A673 (cell line): ENCODE results near the gene TPI1. TPM values are rescaled to one million over a fixed set of nuclear protein-coding genes. Genes with fewer than 3 reads are reported as not detected.
A peak's percentile ranks its signal among the peaks of the same experiment; 100 is the strongest.
"Not testable (repeated sequence)": the region's sequence is repeated elsewhere in the genome, so short reads cannot be mapped to it uniquely, and the experiment has no call there.

ENCODE experiments used
- BruUV-seq: library from RNA; stranded (reverse); fragments of 400-500 nt; replicated peaks from 2 replicates; lab custom pipeline; 2021; lab: Mats Ljungman, UMichigan
- CTCF ChIA-PET: fragments of 300-600 bp; sonication (Branson Sonifier 250); formaldehyde crosslinking; loops from one replicate; lab custom pipeline; 2022; ENCODE audit warnings: antibody characterized with exemption; lab: Charles Lee
- POLR2A ChIA-PET: fragments of 300-600 bp; sonication (Branson Sonifier 250); formaldehyde crosslinking; loops from one replicate; lab custom pipeline; 2022; ENCODE audit warnings: antibody characterized with exemption; ENCODE audit not compliant: low non-redundant PET; lab: Charles Lee
- DNase-seq: peaks from one replicate; pipeline ENCODE4 v3.0.0-alpha.2; 2015; ENCODE audit warnings: low spot score
- H3K27ac ChIP-seq: fragments of 200-600 bp; sonication (generic); 2 replicates; pipeline ENCODE4 v1.5.1; 2016; ENCODE audit warnings: mixed run types, low read depth, mild to moderate bottlenecking, mixed read lengths, antibody characterized with exemption, low read length; ENCODE audit not compliant: poor library complexity, severe bottlenecking
- H3K27me3 ChIP-seq: fragments of 200-600 bp; sonication (generic); replicated peaks from 2 replicates; pipeline ENCODE4 v1.6.1; 2017; ENCODE audit warnings: mixed run types, low read depth, mild to moderate bottlenecking, mixed read lengths, antibody characterized with exemption, low read length; ENCODE audit not compliant: insufficient read depth, poor library complexity
- H3K36me3 ChIP-seq: fragments of 200-600 bp; sonication (generic); 2 replicates; pipeline ENCODE4 v1.6.1; 2016; ENCODE audit warnings: mixed run types, mild to moderate bottlenecking, mixed read lengths, antibody characterized with exemption, low read length; ENCODE audit not compliant: insufficient read depth, poor library complexity, severe bottlenecking
- H3K4me1 ChIP-seq: fragments of 200-600 bp; sonication (generic); 2 replicates; pipeline ENCODE4 v1.6.1; 2017; ENCODE audit warnings: mixed run types, mild to moderate bottlenecking, mixed read lengths, antibody characterized with exemption, low read length; ENCODE audit not compliant: insufficient read depth, poor library complexity, severe bottlenecking
- H3K4me3 ChIP-seq: fragments of 200-600 bp; sonication (generic); 2 replicates; pipeline ENCODE4 v1.5.1; 2016; ENCODE audit warnings: low read depth, mixed run types, mild to moderate bottlenecking, mixed read lengths, low read length; ENCODE audit not compliant: poor library complexity, severe bottlenecking
- H3K9me3 ChIP-seq: fragments of 200-600 bp; sonication (generic); 2 replicates; pipeline ENCODE4 v1.6.1; 2016; ENCODE audit warnings: mixed run types, low read depth, mild to moderate bottlenecking, mixed read lengths, antibody characterized with exemption, low read length; ENCODE audit not compliant: poor library complexity, severe bottlenecking
- CTCF ChIP-seq: fragments of 300-800, 200-600 bp; sonication (generic); conservative IDR thresholded peaks from 2 replicates; pipeline ENCODE4 v1.5.1; 2017; ENCODE audit warnings: low read depth, mild to moderate bottlenecking, antibody characterized with exemption, low read length, moderate library complexity, mixed read lengths
- EZH2 ChIP-seq: fragments of 200-600 bp; sonication (generic); IDR thresholded peaks from 2 replicates; pipeline ENCODE4 v1.6.1; 2017; ENCODE audit warnings: borderline replicate concordance, low read depth, mild to moderate bottlenecking, mixed read lengths, antibody characterized with exemption, low read length; ENCODE audit not compliant: poor library complexity, severe bottlenecking
- intact Hi-C: fragments of 100-400 bp; cut with micrococcal nuclease; formaldehyde crosslinking; loops from one replicate; pipeline ENCODE4 v1.10.0; 2022; ENCODE audit not compliant: unreplicated experiment
- total RNA-seq: library from RNA; stranded (reverse); gene quantifications from 2 replicates; pipeline ENCODE4 v1.2.3, GENCODE V29; 2021

Gene TPI1
- total RNA-seq, 1 experiment from 2014 or later = 1,277 TPM

- intact Hi-C loops = loop anchor here (2.0 kb wide), 1 partner anchor 18 kb away; the partner anchor contains the start of gene SPSB2
- CTCF ChIA-PET = interaction anchor here (0.6 to 1.4 kb wide), 8 partner anchors 12 to 74 kb away, joined by 3 to 6 read pairs (median 4); partner anchors contain the start of genes SPSB2 and USP5
These were observed 23.7 kb downstream of the TPI1 start for GRCh38 chr12:6890789-6891645.

GRCh38 chr12:6891646-6892001, 24.3 kb downstream of the TPI1 start:
- intact Hi-C loops = loop anchor here (2.0 kb wide), 1 partner anchor 19 kb away; the partner anchor contains the start of gene SPSB2
- H3K27ac ChIP-seq = peak overlapping the region; percentile 97
- no peaks in the 10 kb centered on the region for H3K9me3 ChIP-seq
- POLR2A ChIA-PET = interaction anchor here (0.6 kb wide), 3 partner anchors 39 to 628 kb away, joined by 3 to 4 read pairs (median 3); no protein-coding TSS in a partner anchor
- TF ChIP-seq EZH2 (no peak), CTCF (no peak)
- peak overlapping the region; percentile 46 for H3K4me3 ChIP-seq
- H3K4me1 ChIP-seq = peaks cover 7% of the 10 kb centered on the region
- DNase-seq = no peak
- H3K36me3 ChIP-seq = no peaks in the 10 kb centered on the region
- BruUV-seq = TSS peak; percentile 77
- no peaks in the 10 kb centered on the region for H3K27me3 ChIP-seq
- CTCF ChIA-PET = interaction anchor here (0.6 to 1.4 kb wide), 8 partner anchors 11 to 73 kb away, joined by 3 to 6 read pairs (median 4); partner anchors contain the start of genes SPSB2 and USP5

More at GRCh38 chr12:6890789-6891645, 23.7 kb downstream of the TPI1 start:
- Histone ChIP-seq H3K4me3 (peak overlapping the region; percentile 46), H3K9me3 (no peaks in the 10 kb centered on the region), H3K27me3 (no peaks in the 10 kb centered on the region), H3K27ac (peak overlapping the region; percentile 97), H3K36me3 (no peaks in the 10 kb centered on the region), H3K4me1 (peaks cover 7% of the 10 kb centered on the region)
- DNase-seq = peak; percentile 98
- no TSS peak for BruUV-seq
- TF ChIP-seq EZH2 = no peak
- TF ChIP-seq CTCF = peak; percentile 77
- POLR2A ChIA-PET = interaction anchor here (0.6 kb wide), 5 partner anchors 22 to 627 kb away, joined by 3 to 6 read pairs (median 3); no protein-coding TSS in a partner anchor

- BruUV-seq, H3K36me3 ChIP-seq, intact Hi-C loops, H3K4me1 ChIP-seq, DNase-seq, H3K27ac ChIP-seq, H3K9me3 ChIP-seq, CTCF ChIA-PET, H3K27me3 ChIP-seq, POLR2A ChIA-PET, H3K4me3 ChIP-seq: not testable (repeated sequence)
These were observed 25.4 kb downstream of the TPI1 start for GRCh38 chr12:6892683-6893082.
